Progenitor cell of endocrine pancreas (in vitro differentiated cells): ENCODE results near the gene LORICRIN. TPM values are rescaled to one million over a fixed set of nuclear protein-coding genes. Genes with fewer than 3 reads are reported as not detected.

Experiments used
- DNase-seq: peaks from one replicate; pipeline ENCODE4 v3.0.0; 2021; ENCODE audit warnings: low spot score; ENCODE audit not compliant: unreplicated experiment
- H3K27ac Mint-ChIP-seq: 2 replicates; pipeline ENCODE4 v1.8.0; 2021; ENCODE audit warnings: mild to moderate bottlenecking, moderate library complexity, mixed read lengths
- H3K27me3 Mint-ChIP-seq: 2 replicates; pipeline ENCODE4 v1.8.0; 2021; ENCODE audit warnings: mixed read lengths
- H3K36me3 Mint-ChIP-seq: 2 replicates; pipeline ENCODE4 v1.8.0; 2022; ENCODE audit warnings: mixed read lengths; ENCODE audit not compliant: insufficient read depth
- H3K4me1 Mint-ChIP-seq: 2 replicates; pipeline ENCODE4 v1.8.0; 2021; ENCODE audit warnings: low read depth, mixed read lengths
- H3K4me3 Mint-ChIP-seq: 2 replicates; pipeline ENCODE4 v1.8.0; 2021; ENCODE audit warnings: low read depth, mild to moderate bottlenecking, moderate library complexity, mixed read lengths
- H3K9me3 Mint-ChIP-seq: 2 replicates; pipeline ENCODE4 v1.8.0; 2021; ENCODE audit warnings: low read depth, mixed read lengths
- total RNA-seq: library from RNA; stranded (reverse); gene quantifications from 2 replicates; pipeline ENCODE4 v1.2.1, GENCODE V29; 2021
- TF ChIP-seq, protein P1 (sequence below): fragments of 200-600 bp; sonication (generic); IDR thresholded peaks from one replicate; pipeline ENCODE4 v1.5.0; 2021; ENCODE audit warnings: antibody characterized with exemption, mild to moderate bottlenecking; ENCODE audit not compliant: unreplicated experiment

Gene LORICRIN
- total RNA-seq, 1 donor from 2014 or later: not detected

DNA sequence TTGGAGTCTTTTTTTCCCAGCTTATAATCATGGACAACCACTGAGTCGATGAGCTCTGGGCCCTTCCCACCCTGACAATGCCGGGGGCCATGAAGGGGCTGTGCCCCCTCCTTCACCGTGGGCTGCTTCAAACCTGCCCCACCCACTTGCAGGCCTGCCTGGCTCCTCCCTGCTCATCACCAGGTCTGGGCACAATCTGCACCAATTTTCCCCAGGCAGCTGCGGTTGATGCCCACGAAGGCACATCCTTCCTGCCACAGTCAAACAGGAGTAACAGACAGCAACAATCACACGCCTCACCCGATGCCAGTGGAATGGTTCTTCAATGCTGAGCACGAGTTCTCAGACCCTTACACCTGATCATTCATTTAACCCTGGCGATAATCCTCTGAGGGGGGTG, 34.4 kb downstream of the LORICRIN start:
- Mint-ChIP-seq H3K4me3 (no peak overlapping the region), H3K36me3 (no peaks in the 10 kb centered on the region), H3K27ac (no peak overlapping the region), H3K27me3 (peaks cover 13% of the 10 kb centered on the region), H3K4me1 (no peaks in the 10 kb centered on the region), H3K9me3 (no peaks in the 10 kb centered on the region)
- TF ChIP-seq, protein P1, sequence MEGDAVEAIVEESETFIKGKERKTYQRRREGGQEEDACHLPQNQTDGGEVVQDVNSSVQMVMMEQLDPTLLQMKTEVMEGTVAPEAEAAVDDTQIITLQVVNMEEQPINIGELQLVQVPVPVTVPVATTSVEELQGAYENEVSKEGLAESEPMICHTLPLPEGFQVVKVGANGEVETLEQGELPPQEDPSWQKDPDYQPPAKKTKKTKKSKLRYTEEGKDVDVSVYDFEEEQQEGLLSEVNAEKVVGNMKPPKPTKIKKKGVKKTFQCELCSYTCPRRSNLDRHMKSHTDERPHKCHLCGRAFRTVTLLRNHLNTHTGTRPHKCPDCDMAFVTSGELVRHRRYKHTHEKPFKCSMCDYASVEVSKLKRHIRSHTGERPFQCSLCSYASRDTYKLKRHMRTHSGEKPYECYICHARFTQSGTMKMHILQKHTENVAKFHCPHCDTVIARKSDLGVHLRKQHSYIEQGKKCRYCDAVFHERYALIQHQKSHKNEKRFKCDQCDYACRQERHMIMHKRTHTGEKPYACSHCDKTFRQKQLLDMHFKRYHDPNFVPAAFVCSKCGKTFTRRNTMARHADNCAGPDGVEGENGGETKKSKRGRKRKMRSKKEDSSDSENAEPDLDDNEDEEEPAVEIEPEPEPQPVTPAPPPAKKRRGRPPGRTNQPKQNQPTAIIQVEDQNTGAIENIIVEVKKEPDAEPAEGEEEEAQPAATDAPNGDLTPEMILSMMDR: no peak
- no peak for DNase-seq

DNA sequence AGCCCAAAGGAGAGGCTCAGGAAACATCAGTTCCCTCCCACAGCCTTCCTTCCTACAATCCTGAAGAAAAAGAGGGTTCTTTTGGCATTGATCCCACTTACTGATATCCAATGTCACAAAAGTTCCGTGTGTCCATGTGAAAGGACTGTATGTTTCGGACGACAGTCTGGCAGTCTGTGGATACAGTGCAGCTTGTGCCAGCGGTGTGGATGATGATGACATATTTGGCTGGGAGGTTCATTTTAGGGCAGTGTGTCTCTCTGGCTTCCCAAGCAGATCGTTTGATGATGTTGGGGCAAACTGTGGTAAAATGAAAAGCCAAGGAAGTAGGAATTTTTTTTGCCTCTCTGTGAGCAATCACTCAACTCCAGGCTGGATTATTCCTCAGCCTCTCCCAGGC, 42.8 kb downstream of the LORICRIN start:
- H3K27ac Mint-ChIP-seq: no peak overlapping the region
- H3K9me3 Mint-ChIP-seq: no peaks in the 10 kb centered on the region
- peaks cover 20% of the 10 kb centered on the region for H3K27me3 Mint-ChIP-seq
- DNase-seq: no peak
- no peaks in the 10 kb centered on the region for H3K4me1 Mint-ChIP-seq
- no peaks in the 10 kb centered on the region for H3K36me3 Mint-ChIP-seq
- TF ChIP-seq, protein P1: no peak
- H3K4me3 Mint-ChIP-seq: no peak overlapping the region

DNA sequence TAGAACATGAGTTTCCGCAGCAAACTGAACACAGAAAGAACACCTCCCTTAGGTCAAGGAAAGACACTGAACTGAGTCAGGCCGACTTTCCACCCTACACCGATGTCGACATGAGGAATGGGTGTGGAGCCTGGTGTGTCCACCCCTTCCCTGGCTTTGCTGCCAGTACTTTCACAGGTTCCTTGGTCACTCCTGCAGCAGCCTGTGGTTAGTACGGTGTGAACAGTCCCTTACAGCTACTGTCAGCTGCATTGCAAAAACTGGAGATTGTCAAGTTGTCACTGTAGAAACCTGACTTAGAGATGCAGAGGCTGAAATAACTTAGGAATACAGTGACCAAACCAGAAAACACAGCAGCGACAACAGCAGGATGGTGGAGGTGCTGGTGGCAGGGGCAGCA, 46.2 kb downstream of the LORICRIN start:
- Mint-ChIP-seq H3K9me3 (no peaks in the 10 kb centered on the region), H3K27me3 (peaks cover 23% of the 10 kb centered on the region), H3K36me3 (no peaks in the 10 kb centered on the region), H3K4me1 (no peaks in the 10 kb centered on the region), H3K27ac (no peak overlapping the region), H3K4me3 (no peak overlapping the region)
- DNase-seq: no peak
- TF ChIP-seq, protein P1: no peak

DNA sequence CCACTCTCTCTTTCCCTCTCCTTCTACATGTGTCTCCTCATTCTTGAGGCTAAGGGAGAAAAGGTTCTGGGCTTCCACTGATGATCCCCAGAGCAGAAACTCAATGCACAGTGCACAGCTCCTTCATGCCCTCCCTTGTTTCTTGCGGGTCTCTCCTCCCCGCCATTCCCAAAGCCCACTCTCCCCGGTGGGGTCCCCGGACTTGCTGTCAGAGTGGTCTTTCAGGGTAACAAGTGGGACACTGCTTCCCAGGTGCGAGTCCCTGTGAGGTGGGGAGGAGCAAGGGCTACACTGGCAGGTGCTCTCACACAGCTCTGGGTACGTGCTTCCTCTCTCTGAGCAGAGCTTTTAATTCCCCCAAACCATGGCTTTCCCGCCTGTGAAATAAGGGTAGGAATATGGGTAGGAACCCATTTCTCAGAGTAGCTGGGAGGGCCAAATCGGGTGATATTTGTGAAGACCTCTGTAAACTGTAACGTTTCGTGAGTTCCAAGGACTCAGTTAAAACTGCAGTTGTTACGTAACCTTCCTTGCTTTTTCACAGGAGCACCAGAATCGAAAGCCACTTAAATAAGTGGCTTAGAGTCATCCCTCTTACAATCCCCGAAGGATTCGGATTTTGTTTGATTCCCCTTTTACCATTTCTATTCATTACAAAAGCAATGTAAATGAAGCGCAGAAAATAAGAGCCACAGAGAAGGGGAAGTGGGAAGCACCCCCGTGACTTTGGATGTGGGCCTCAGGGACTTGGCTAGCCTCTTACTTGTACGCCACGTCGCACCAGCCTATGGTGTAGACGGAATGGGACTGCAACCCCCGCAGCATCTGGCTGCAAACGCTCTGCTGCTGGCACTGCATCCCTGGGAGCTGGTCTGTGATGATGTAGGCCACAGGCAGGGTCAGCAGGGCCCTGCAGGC, 47.1 kb downstream of the LORICRIN start:
- H3K27me3 Mint-ChIP-seq: peaks cover 23% of the 10 kb centered on the region
- no peaks in the 10 kb centered on the region for H3K4me1 Mint-ChIP-seq
- no peaks in the 10 kb centered on the region for H3K36me3 Mint-ChIP-seq
- TF ChIP-seq, protein P1: no peak
- no peak overlapping the region for H3K4me3 Mint-ChIP-seq
- DNase-seq: no peak
- H3K27ac Mint-ChIP-seq: no peak overlapping the region
- no peaks in the 10 kb centered on the region for H3K9me3 Mint-ChIP-seq

DNA sequence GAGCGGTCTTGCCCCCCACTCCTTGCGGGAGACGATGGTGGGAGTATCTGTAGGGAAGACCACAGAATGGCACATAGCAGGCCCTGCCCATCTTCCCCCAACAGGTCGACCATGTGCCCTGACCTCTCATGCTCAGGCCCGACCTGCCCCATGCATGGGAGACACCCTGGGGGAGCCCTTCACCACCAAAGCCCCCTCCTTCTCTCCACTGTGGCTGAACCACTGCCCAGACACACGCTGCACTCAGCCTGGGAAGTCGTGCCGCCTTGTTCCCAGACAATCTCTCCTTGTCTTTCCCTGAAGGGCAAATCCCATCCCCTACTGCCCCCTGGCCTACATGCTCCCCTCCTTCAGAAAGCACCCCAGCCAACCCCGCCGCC, 47.7 kb downstream of the LORICRIN start:
- Mint-ChIP-seq H3K27me3 (peaks cover 23% of the 10 kb centered on the region), H3K9me3 (no peaks in the 10 kb centered on the region), H3K4me1 (no peaks in the 10 kb centered on the region), H3K27ac (no peak overlapping the region), H3K36me3 (no peaks in the 10 kb centered on the region), H3K4me3 (no peak overlapping the region)
- TF ChIP-seq, protein P1: no peak
- DNase-seq: no peak
